ENCODE data around the gene PIGU.

GRCh38 chr20:34525709-34526416 is 151.0 kb downstream of the PIGU start:
- TF ChIP-seq POLR2AphosphoS5 (IDR thresholded peaks at IDR 0.05; ENCODE audit: low read depth, low read length) (no peak), REST (IDR thresholded peaks at IDR 0.05; ENCODE audit: insufficient read depth in 1 of 2, low read depth in 2 of 2, low read length in 2 of 2) (0 out of 4 replicates have a peak, but pooled peaks of 1 of the 2 experiments have one; percentile 57), SIN3A (IDR thresholded peaks at IDR 0.05; ENCODE audit: borderline replicate concordance, insufficient read depth, low read length) (peak; percentile 99), TAF1 (IDR thresholded peaks at IDR 0.05; ENCODE audit: borderline replicate concordance, insufficient read depth, low read length) (peak; percentile 25; the same call in 1 of the 2 replicates)

All from PFSK-1 (cell line).